ENCODE data around the gene STK31.
A peak's percentile ranks its signal among the peaks of the same experiment; 100 is the strongest.
"Not testable (repeated sequence)": the region's sequence is repeated elsewhere in the genome, so short reads cannot be mapped to it uniquely, and the experiment has no call there.

The STK31 gene

DNA sequence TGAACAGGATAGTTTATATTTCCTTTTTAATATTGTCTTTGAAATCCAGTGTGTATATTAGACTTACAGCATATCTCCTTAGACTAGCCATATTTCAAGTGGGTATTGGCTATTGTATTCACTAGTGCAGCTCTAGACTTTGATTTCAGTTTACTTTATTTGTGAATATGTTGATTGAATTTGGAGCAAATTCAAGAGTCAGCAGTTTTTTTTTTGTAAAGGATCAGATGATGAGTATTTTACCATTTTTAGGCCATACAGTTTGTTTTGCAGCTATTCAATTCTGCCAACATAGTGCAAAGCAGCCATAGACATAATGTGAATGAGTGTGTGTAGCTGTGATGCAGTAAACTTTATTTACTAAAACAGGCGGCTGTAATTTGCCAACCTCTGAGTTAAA, 4.6 kb downstream of the STK31 start:
- DNase-seq = no peak

DNA sequence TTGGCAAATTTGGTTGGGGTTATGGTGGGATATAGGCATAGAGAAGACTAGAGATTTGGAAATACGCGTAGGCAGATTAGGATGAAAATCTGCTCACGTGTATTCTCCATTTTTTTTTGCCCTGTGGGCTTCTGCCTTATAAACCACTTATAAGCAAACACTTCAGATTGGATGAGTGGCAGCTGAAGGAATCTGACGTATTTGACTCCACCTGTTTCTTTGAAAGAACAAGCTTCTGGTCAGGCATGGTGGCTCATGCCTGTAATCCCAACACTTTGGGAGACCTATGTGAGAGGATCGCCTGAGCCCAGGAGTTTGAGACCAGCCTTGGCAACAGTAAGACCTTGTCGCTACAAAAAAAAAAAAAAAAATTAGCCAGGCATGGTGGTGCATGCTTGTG, 5.1 kb downstream of the STK31 start:
- no peak for DNase-seq

DNA sequence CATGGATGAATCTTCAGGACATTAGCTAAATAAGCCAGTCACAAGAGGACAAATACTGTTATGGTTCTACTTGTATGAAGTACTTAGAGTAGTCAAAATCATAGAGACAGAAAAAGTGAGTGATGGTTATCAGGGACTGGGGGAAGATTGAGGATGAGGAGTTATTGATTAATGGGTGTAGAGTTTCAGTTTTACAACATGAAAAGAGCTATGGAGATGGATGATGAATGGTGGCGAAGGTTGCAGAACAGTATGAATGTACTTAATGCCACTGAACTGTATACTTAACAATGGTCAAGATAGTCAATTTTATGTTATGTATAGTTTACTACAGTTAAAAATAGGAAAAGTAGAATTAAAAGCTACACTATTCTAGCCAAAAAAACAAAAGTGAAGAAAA, 7.8 kb downstream of the STK31 start:
- no peak for DNase-seq

DNA sequence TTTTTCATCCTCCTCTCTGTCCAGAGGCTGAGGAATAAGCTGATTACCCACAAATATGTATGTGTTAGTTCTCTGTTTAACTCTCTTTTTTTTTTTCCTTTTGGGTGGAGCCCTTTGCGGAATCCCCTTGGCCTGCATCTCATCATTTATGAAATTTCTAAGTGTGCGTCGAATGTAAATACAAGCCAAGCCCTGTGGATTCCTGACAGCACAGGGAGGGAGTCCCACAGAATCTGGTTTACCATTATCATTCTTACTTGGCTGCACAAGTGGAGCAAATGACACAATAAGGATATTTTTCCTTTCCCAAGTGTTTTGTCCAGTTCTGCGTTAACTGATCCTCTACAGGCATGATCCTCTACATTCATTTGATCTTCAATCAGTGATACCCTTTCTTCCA, 11.4 kb downstream of the STK31 start:
- DNase-seq = no peak

DNA sequence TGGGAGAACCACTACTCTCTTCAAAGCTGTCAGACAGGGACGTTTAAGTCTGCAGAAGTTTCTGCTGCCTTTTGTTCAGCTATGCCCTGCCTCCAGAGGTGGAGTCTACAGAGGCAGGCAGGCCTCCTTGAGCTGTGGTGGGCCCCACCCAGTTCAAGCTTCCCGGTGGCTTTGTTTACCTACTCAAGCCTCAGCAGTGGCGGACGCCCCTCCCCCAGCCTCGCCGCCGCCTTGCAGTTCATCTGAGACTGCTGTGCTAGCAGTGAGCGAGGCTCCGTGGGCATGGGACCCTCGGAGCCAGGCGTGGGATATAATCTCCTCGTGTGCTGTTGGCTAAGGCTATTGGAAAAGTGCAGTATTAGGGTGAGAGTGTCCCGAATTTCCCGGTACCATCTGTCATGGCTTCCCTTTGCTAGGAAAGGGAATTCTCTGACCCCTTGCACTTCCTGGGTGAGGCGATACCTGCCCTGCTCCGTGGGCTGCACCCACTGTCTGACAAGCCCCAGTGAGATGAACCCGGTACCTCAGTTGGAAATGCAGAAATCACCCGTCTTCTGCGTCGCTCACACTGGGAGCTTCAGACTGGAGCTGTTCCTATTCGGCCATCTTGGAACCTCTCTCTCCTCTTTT, 12.7 kb downstream of the STK31 start:
- not testable (repeated sequence) for DNase-seq

DNA sequence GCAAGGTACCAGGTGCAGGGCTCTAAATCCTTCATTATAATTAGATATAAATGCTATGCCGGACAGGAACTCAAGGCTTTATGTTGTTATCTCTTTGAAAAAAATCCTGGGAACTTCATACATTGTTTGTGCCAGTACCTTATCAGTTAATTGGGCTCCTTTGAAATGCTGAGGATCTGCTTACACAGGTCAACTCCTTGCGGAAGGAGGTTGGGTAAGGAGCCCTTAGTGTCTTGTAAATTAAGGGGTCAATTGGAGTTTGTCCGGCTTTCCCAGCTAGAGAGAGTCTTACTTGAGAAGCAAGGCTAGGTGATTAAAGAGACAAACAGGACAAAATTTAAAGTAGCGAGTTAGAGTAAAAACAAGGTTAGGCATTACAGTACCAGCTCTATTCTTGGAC, 14.1 kb downstream of the STK31 start:
- DNase-seq = not testable (repeated sequence)

DNA sequence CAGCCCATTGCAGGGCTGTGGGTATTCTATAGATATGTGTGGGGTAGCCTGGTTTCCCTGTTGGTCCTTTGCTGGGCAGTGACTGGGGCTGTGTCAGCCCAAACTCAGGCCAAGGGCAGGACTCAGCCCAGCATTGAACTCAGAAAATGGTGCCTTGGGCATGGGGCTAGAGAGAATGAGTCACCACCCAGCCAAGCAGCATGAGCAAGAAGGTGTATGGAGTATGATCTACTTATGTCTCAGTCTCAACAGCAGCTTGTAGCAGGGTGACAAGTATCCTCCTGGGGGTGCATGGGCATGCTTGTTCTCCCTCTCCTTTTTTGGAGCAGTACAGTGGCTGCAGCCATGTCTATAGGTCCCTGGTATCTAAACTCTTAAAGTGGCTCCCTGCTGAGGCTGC, 32.0 kb downstream of the STK31 start:
- DNase-seq = no peak

DNA sequence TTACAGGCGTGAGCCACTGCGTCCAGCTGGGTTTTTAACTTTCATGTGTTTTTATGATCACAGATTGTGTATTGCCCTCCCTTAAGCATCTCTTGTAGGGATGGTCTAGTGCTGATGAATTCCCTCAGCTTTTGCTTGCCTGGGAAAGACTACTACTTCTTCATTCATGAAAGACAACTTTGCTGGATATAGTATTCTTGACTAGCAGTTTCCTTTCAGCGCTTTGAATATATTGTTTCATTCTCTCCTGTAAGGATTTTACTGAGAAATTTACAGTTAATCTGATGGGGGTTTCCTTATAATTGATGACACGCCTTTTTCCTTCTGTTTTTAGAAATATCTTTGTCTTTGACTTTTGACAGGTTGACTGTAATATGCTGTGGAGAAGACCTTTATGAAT, 33.2 kb downstream of the STK31 start:
- DNase-seq = no peak

DNA sequence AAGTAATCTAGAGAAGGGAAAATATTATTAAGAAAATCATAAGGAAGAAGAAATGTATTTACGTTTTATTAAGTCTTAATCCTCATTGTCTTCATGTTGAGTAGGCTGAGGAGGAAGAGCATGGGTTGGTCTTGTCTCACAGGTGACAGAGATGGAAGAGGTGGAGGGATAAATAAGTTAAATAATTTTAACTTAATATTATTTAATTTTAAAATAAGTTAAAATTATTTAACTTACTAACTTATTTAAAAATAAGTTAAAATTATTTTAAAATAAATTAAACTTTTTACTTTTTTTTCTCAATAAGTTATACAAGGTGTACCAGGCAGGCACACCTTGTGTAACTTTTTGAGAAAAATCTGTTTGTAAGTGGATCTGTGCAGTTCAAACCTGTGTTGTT, 36.6 kb downstream of the STK31 start:
- DNase-seq = no peak

DNA sequence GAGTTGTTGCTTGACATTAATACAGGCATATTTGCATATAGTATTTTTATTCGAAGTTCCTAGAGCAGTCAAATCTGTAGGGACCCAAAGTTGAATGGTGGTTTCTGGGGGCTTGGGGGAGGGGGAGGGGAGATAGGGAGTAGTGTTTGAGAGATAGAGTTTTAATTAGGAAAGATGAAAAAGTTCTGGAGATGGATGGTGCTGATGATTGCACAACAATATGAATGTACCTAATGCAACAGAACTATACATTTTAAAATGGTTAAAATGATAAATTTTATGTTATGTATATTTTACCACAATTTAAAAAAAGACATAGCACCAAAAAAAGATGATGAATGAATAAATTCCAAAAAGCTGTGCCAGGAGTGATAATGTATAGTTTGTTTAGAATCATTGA, 41.8 kb downstream of the STK31 start:
- no peak for DNase-seq

DNA sequence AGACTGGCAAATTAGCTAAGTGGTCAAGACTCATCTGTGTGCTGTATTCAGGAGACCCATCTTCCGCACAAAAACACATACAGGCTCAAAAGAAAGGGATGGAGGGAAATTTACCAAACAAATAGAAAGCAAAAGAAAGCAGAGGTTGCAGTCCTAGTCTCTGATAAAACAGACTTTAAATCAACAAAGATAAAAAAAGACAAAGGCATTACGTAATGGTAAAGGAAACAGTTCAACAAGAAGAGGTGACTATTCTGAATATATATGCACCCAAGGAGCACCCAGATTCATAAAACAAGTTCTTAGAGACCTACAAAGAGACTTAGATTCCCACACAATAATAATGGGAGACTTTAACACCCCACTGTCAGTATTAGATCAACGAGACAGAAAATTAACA, 48.8 kb downstream of the STK31 start:
- DNase-seq = peak in 1 of 2 experiments; percentile 11

DNA sequence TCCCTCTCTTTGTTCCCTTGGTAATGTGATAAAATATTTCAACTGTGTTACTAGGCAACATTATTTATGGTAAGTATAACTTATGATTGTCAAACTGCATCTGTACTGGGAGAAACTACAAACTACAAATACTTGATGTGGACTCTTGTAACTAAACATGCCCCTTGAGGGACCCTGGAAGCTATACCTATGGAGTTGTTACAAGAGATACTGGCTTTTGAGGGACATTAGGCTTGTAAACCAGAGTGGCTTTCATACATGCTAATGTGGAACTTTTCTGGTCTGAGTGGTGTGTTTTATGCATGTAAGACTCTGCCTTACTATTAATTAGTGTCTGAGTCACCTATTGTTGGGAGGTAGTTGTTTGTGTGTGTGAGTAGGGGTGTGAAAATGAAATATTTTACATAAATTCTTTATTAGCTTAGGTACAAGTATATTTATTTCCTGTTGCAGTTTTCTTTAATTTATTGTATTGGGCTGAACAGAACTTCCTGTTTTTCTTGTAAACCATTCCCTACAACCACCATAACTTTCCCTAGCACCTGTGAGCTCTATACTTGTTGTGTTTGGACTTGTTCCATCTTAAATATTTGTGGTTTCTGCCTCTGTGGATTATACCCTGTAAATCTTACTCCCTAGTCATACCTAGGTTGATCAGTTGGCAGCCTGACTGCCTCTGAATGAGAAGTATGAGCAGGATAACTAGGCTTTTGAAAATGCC, 49.8 kb downstream of the STK31 start:
- DNase-seq = peak; percentile 52 to 78

DNA sequence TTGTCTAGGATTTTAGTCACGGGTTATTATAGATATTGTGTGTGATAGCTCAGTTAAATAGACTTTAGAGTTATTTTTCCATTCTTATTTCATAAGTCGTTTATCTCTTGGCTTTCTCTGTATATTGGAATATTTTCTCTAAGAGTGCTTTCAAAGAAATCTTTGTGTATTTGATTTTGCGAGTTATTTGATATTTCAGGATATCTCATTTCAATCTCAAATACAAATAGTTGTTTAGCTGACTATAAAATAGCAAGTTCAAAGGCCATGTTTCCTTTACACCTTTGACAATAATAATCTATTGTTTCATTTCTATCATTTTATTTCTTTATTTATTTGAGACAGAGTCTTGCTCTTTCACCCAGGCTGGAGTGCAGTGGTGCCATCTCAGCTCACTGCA, 55.9 kb downstream of the STK31 start:
- no peak for DNase-seq

DNA sequence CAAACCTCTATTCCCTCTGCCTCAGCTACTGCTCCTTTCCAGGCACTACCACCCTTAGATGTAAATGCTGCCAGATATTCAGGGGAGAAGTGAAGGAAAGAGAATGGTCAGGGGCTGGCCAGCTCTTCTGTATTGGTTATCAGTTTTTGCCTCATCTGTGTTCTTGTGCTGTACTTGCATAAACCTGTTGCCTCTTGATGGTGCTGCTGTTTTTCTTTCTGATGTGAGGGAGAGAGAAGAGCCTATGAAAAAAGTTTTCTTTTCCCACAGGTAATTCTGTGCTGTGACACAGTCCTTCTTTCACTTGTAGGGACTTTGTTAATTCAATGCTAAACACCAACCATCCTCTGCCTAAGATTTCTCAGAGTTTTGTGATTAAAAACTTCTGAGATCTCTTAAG, 57.5 kb downstream of the STK31 start:
- DNase-seq = no peak

DNA sequence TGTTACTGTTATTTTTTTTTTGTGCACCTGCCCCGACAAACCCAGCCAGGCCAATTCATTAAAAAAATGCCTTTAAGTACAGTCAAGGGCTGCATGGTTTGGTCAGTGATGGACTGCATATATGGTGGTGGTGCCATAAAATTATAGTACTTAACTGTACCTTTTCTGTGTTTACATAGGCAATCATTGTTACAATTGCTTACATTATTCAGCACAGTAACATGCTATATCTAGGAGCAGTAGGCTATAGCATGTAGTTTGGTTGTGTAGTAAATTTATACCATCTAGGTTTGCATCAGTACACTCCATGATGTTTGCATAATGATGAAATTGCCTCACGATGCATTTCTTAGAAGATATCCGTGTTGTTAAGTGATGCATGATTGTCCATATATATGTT, 58.0 kb downstream of the STK31 start:
- no peak for DNase-seq

DNA sequence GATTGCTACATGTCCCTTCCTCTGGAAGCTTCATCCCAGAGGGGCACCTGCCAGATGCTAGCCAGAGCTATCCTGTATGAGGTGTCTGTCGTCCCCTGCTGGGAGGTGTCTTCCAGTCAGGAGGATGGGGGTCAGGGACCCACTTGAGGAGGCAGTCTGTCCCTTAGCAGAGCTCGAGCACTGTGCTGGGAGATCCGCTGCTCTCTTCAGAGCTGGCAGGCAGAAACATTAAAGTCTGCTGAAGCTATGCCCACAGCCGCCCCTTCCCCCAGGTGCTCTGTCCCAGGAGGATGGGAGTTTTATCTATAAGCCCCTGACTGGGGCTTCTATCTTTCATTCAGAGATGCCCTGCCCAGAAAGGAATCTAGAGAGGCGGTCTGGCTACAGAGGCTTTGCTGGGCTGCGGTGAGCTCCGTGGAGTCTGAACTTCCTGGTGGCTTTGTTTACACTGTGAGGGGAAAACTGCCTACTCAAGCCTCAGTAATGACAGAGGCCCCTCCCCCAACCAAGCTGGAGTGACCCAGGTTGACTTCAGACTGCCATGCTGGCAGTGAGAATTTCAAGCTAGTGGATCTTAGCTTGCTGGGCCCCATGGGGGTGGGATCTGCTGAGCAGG, 69.3 kb downstream of the STK31 start:
- not testable (repeated sequence) for DNase-seq

DNA sequence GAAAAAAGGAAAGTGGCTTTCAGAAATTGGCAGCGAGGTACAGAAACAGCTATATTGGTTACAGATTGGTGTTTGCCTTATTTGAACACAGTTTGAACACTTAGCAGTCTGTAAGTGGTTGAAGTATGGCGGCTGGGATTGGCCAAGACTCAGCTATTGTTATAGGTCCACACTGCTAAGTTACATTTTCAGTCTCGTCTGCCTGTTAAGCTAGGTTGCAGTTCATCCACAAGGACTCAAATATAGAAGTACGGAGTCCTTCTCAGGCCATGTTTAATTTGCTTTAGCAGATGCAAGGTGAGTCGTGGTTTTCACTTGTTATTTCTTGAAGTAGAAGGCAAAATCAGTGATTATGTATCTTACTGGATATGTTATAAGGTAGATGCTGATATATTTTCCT, 73.1 kb downstream of the STK31 start:
- no peak for DNase-seq

DNA sequence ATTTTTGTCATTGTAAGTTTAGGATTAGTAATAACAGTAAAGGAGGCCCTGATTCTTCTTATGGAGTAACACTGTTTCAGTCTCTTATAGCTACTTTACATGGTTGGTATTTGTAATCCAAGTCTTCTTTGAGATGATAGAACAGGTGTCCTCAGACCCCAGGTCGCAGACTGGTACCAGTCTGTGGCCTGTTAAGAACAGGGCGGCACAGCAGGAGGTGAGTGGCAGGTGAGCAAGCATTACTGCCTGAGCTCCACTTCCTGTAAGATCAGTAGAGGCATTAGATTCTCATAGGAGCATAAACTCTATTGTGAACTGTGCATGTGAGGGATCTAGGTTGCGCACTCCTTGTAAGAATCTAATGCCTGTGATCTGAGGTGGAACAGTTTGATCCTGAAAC, 77.3 kb downstream of the STK31 start:
- DNase-seq = peak in 1 of 2 experiments; percentile 45

DNA sequence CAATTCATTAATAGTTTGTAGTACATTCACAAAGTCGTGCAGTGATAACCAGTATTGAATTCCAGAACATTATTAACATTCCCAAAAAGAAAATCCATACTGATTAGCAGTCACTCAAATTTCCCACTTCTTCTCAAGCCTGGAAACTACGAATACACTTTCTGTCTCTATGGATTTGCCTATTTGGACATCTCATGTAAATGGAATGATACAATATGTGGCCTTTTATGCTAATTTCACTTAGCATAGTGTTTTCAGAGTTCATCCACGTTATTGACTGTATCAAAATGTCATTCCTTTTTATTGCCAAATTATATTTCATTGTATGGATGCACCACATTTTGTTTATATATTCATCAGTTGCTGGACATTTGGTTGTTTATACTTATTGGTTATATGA, 78.8 kb downstream of the STK31 start:
- DNase-seq = no peak

DNA sequence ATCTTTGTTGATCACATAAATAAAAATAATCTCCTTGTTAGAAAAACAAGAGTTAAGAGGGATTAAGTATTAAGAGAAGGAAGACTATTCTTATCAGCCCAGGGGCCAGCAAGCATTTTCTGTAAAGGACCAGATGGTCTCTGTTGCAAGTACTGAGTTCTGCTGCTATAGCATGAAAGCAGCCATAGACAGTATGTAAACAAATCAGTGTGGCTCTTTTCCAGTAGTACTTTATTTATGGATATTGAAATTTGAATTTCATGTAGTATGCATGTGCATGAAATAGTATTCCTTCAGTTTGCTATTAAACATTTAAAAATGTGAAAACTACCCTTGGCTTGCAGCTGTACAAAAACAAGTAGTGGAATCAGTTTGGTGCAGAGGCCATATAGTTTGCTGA, 81.7 kb downstream of the STK31 start:
- no peak for DNase-seq

DNA sequence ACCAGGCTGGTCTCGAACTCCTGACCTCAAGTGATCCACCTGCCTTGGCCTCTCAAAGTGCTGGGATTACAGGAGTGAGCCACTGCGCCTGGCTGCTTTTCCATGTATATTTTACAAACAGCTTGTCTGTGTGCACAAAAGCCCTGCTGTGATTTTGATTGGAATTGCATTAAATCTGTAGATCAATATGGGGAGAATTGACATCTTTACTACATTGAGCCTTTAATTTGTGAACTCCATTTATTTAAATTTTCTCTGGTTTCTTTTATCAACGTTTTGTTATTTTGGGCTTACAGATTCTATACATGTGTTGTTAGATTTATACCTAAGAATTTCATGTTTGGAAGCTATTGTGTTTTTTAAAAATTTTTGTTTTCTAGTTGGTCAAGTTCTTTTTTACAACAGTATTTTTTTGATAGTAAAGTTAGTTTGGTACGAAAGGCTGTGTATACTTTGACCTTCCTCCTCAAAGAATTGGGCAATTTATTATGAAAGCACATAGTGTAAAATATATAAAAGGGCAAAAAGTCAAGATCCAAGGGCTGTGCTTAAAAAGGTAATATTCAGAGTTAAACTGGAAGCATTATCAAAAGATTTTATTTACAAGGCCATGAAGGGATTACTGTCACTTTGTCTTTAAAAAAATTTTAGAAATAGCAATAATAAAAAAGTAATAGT, 92.8 kb downstream of the STK31 start:
- no peak for DNase-seq

DNA sequence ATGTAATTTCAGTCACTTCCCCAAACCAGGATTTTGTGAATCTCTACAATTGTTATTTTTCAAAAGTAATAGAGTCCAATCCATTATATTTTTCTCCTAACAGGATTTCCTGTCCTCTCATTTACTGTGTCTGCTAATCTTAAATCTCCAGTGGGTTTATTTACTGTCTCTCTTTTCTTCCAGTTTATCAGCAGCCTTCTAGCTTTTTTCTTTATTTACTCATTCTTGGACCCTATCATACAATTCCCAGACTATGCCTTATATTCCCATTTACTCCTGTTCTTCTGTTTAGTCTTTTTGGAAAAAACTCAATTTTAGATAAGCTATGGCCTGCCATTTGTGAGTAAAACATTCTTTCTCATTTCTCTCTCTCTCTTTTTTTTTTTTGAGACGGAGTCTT, 94.7 kb downstream of the STK31 start:
- no peak for DNase-seq

DNA sequence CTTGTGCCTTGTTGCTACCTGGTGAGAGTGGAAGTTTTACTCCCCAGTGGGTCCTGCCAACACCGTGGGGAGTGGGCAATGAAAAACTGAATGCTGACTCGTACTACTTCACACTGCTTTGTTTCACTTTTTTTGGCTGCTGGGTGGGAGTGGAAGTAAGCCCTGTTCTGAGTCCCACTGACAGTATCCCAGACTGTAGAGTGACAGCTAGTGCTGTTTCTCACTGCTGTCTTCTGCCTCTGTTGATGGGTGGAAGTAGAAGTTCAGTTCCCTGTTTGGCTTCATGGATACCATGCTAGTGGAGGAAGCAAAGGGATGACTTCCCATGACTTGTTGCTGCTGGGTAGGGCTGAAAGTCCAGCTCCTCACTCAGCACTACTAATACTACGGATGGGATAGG, 98.4 kb downstream of the STK31 start:
- no peak for DNase-seq

DNA sequence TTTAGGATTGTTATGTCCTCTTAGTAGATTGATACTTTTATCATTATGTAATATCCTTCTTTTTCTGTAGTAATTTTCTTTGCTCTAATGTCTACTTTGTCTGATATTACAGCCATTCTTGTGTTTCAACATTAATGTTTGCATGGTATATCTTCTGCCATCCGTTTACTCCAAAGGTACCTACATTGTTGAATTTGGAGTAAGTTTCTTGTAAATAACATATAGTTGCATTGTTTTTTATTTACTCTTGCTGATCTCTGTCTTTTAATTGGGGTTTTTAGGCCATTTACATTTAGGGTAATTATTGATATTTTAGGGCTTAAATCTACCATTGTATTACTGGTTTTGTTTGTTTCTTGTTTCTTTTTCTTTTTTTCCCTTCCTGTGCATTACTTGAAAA, 100.1 kb downstream of the STK31 start:
- no peak for DNase-seq

Data from NCI-H2081 (cell line).